Effector CD8-positive, alpha-beta T cell (primary cell): ENCODE data around the gene UBN2.

ENCODE experiments used
- DNase-seq: peaks from one replicate; lab custom pipeline; 2025; lab: John Stamatoyannopoulos, UW

The UBN2 gene

DNA sequence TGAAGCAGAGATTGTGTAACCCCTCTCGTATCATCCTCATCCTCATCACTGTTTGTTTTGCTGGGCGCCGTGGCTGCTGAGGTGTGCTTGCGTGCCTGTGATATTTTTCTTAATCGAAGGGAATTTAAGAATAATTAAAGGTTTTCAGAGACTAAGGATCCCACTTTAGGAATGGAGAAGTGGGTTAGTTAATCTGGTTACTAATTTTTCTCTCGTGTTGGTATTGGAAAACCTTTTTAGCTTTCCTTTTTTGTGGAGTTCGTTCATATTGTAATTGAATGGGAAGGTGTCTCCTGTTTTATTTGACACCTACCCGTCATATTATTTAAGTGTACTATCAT lies 1.3 kb downstream of the UBN2 start:
- no peak for DNase-seq

DNA sequence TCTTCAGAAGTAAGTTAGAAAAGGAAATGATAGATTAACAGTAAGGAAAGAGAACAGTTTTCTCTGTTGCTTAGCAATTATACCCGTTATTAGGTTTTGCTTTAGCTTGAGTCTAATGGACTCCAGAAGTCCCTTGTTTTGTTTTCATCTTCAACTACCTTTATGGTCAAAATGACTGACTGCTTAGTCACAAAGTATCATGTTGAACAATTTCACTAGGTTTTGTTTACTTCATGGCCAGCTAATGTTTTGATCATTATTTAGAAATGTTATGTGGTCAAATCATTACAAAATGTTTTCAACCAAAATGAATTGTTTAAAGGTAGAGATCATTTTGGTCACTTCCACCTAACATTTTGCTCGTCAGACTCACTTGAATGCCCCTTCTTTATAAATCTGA lies 1.9 kb downstream of the UBN2 start:
- no peak for DNase-seq

DNA sequence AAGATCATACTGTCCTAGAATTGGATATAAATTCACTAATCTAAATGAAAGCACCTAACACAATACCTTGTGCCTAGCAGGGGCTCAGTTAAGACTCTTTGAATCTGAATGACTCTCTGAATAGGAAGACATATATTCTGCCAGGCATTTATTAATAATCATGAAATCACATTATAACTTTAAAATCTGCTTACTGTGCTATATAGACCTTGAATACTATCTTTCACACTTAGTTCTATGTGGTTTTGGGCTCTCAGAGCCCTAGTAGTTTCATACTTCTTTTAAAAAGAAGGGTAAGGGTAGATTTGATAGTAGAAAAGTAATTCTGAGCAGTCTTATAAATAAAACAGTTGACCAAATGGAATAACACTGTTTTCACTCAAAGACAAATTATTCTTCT lies 10.2 kb downstream of the UBN2 start:
- no peak for DNase-seq

DNA sequence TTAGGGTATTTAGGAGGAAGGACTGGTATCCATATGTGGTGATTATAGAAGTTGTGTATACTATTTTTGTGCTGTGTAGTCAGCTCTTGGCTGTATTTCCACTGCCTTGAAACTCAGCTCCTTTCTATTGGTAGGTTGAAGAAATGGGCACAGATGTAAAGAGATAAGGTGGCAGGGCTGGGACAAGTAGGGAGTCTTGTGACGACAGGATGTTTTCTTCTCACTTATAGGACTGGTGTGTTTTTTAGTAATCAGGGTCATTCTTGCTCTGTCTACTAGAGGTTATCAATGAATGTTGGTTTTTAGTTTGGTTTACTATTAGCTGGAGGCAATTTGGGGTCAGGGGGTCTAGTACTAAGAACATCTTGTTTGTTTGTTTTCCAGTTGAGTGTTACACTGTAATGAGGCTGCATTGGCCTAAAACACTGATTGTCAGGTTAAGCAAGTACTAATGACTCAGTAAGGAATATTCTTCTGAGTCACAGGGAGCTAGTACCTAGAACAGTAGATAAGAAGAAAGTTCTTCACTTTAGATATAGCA lies 11.8 kb downstream of the UBN2 start:
- no peak for DNase-seq

DNA sequence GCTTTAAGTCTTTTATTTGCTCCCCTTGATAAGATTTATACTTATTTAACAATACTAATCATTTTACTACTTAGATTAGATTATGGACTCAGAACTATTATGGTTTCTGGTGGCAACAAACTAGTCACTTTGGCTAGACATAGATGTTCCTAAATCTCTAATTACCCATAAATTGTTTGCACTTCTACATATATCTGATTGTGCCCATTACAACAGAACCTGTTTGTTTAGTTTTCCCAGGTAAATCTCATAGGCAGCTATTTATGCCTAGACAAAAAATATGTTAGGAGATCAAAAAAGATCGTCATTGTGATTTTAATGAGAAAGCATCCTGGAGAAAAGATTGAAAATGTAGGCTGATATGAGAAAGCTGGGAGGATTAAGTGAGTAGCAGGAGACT lies 14.4 kb downstream of the UBN2 start:
- no peak for DNase-seq

DNA sequence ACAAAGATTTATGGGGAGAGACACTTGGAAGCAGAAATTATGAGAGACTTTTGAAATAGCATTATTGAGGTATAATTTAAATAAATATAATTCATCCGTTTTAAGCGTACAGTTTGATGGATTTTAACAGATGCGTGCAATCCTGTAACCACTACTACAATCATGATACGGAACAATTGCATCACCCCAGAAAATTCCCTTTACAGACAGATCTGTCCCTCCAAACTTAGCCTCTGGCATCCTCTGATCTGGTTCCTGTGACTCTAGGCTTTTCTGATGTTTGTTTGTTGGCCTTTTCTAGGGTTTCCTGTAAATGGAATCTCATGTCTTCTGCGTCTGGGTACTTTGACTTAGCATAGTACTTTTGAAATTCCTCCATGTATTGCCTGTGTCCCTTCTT lies 15.5 kb downstream of the UBN2 start:
- DNase-seq = no peak

DNA sequence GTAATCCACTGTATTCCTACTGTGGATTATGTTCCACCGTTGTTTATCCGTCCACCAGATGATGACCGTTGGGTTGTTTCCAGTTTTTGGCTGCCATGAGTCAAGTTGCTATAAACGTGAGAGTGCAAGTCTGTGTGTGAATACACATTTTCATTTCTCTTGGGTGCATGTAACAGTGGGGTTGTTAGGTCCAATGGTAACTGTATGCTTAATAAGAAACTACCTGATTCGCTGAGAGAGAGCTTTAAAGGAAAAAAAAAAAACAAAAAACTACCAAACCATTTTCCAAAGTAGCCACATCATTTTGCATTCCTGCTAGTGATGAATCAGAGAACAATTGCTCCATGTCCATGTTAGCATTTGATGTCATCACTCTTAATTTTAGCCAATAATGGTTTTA lies 15.9 kb downstream of the UBN2 start:
- DNase-seq = no peak

DNA sequence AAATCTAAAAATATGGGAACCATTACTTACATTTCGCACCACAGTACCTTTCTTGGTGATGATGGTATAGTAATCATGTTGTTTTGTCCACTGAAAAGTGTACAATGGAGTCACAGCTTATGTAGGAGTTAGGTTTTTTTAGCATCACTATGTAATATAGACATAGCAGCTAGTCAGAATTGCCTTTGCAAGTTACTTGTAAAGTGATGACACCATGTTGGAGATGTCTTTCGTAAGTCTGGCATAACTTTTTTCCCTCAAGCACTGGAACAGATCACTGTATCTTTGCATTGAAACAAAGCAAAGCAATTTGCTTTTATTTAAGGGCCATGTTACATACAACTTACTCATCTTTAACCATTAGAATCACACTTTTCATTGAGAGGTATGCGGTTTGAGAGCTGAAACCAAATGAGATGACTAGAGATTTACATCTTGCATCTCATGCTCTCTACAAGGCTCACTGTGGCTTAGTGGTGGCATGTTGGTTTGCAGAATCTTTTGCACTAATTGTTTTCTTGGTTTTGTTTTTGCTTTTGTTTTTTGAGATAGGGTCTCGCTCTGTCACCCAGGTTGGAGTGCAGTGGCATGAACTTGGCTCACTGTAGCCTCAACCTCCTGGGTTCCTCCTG lies 18.3 kb downstream of the UBN2 start:
- no peak for DNase-seq

DNA sequence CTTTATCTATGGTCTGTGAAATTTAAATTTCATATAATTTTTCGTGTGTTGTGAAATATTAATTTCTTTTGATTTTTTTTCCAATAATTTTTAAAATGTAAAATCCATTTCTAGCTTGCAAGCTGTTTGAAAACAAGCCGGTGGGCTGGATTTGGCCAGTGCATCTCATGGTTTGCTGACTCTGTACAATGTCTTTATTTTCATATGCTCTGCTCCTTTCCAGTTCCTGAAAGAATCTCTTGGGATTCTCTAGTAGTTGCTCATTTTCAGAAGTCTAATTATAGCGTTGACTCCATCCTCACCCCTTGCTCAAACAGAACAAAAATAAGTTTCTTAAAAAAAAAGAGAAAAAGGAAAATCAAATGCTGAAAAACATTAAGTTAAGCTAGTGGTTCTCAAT lies 21.4 kb downstream of the UBN2 start:
- DNase-seq = no peak

DNA sequence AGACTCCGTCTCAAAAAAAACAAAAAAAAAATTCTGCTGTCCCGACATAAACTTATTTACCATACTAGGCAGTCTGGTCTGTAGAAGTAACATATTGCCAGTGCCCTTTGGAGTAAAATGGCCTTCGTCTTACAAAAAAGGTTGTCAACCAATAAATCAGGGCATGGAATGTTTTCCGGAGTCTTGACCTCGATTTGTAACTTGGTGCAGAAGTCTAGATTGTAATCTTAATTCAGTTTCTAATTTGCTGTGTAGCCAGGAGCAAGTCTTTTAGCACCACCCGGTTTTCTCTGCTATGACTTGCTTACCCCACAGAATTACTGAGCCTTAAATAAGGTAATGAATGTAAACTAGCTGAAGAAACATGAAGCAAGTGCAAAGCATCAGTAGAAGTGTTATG lies 23.2 kb downstream of the UBN2 start:
- no peak for DNase-seq

DNA sequence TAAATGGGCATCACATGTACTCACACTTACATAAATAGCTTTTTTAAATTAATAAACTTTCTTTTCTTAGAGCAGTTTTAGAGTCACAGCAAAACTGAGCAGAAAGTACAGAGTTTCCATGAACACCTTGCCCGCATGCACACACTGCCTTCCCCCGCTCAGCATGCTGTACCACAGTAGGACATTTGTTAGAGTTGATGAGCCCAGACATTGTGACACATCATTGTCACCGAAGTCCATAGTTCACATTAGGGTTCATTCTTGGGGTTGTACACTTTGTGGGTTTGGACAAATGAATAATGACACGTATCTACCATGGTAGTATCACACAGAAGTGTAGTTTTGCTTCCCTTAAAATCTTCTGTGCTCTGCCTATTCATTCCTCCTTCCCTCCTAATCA lies 23.7 kb downstream of the UBN2 start:
- DNase-seq = no peak

DNA sequence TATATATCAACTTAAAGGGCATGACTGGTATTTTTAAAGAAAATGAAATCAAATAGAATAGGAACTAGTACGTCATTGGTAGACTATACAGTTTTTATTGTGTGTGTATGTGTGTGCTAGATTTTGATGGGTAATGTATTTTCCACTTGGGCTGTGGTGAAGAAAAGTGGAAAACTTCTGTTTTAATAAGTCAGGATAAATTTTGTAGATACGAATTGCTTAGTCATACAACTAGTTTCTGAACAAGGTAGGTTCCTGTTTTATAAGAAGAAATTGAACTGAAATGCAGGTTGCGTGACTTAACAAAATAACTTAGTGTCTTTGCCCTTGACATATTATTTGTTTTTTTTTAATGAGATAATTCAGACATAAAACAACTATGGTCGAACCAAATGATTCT lies 24.3 kb downstream of the UBN2 start:
- no peak for DNase-seq

DNA sequence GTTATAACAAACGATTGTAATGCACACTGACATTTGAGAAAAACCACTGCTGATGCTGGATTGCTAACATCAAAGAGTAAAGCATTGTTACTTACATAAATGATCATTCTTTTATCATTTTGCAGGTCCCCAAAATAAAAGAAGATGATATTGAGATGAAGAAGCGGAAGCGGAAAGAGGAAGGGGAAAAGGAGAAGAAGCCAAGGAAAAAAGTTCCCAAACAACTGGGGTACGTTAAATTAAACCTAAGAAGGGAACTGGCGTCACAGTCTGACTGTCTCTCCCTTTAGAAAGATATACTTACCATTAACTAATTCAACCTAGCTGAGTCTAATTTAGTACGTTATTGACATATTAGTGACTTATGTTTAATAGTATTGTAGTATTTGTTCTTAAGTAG lies 28.1 kb downstream of the UBN2 start:
- no peak for DNase-seq

DNA sequence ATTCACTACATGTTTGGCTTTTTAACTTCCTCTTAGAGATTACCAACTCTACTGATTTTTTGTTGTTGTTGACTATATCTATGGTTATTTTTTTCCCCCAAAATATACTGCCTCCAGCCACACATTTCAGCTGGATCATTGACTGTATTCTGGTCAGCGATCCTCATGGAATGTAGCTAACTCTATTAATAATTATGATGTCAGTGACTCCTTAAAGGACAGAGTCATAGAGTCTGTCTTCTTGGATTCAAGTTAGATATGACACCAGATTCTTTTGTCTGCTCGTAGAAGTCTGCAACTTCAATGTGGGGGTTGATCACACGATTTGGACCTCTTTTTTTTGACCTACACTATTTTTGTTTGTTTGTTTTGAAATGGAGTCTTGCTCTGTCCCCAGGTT lies 33.2 kb downstream of the UBN2 start:
- DNase-seq = no peak

DNA sequence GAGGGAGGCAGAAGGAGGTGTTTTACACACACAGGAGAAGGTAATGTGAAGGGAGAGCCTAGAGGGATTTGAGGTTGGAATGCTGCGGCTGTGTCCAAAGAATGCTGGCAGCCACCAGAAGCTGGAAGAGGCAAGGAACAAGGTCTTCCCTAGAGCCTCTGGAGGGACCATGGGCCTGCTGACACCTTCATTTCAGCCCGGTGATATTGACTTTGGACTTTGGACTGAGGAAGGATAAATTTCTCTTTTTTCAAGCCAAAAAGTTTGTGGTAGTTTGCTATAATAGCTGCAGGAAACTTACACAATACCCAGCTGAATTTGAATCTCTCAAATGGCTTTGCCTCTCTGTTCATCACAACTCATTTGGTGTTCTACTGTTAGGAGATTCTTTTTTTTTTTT lies 34.6 kb downstream of the UBN2 start:
- DNase-seq = no peak

DNA sequence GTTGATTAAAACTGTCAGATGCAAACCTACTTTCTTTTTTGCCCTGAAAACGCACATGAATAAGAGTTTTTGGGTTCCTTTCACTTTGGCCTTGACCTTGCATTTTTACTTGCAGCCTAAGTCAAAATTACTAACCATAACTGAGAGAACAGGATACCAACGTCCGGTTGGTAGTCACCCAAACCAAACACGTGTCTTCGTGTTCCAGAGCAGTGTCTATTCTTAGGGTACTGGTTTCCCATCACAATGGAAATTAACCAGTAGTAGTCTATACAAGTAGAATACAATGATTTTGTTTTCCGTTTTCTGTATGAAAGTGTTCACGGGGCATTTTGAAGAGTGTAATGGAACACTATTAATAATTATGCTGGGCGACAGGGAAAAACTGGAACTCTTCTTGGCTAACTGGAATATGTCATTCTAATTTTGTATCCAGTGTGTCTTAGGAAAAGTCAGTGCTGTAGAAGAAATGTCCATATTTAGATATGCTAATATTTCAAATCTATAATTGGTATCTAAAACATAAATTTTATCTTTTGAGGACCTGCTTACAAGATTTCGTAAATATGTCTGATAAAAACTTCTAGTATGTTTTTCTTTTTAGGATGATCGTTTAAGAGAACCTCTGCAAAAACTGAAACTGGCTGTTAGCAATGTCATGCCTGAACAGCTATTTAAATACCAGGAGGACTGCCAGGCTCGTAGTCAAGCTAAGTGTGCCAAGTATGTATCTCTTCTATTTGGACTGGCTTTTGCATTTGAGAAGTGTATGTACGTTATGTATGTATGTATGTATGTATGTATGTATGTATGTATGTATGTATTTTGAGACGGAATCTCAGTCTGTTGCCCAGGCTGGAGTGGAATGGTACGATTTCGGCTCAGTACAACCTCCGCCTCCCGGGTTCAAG lies 40.9 kb downstream of the UBN2 start:
- DNase-seq = no peak

DNA sequence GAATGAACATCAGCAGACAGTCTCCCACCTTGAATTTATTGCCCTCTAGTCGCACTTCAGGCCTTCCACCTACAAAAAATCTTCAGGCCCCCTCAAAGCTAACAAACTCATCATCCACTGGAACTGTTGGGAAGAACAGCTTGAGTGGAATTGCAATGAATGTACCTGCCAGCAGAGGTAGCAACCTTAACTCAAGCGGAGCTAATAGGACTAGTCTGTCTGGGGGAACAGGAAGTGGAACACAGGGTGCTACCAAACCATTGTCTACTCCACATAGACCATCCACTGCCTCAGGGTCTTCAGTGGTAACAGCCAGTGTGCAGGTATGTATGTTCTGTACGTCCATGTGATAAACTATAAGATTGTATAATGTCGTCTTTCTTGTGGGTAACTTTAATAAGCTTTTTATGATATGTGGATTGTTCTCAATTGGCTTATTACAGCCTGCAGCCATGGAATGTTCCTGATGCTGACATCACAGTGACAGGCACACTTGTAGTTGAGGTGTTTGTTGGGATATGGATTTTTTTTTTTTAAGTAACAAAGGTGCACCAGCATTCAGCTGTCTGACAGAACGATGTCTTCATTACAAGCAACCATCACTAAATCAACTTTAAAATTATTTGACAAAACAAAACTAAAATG lies 53.3 kb downstream of the UBN2 start:
- DNase-seq = no peak

DNA sequence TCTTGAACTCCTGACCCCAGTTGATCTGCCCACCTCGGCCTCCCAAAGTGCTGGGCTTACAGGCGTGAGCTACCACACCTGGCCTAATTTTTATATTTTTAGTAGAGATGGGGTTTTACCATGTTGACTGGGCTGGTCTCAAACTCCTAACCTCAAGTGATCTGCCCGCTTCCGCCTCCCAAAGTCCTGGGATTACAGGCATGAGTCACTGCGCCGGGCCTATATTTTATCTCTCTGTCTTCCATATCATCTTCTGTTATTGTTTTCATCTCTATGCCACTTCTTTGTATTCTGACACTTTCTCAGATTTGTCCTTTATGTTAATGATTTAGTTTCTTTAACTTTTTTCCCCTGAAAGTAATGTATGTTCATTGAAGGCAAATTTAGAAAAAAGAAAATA lies 55.1 kb downstream of the UBN2 start:
- DNase-seq = no peak

DNA sequence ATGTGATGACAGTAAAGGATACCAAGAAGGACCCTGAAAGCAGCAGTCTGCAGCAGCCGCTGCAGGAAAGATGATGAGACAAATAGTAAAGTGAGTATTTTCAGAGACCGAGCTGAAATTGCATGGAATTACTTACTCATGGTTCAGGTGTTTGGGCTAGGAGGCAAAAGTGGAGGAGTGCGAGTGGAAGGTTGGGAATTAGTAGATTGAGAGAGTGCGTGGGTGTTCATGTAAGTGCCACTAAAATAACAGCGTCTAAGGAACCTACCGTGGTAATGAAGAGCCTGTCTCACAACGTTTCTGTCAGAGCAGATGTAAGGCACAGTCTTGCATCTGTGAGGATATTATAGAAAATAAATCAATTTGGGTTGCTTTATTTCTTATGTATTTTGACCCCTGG lies 61.8 kb downstream of the UBN2 start:
- no peak for DNase-seq

DNA sequence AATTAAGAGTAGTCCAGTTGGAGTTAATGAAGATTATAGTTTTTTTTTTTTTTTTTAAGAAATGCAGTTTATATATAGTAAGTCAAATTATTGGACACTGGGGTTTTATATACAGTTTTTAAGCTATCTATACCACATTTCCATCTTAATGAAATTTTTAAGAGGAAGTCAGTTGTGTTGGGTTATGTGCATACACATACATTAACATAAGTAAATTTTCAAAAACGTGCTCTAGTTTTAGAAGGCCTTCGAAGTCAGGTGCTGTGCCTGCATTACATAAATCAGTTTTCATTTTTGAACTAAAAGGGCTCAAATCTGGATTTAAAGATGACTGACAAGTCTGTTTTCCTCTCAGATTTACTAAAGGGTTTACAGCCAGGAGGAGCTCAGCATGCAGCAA lies 62.5 kb downstream of the UBN2 start:
- DNase-seq = no peak

DNA sequence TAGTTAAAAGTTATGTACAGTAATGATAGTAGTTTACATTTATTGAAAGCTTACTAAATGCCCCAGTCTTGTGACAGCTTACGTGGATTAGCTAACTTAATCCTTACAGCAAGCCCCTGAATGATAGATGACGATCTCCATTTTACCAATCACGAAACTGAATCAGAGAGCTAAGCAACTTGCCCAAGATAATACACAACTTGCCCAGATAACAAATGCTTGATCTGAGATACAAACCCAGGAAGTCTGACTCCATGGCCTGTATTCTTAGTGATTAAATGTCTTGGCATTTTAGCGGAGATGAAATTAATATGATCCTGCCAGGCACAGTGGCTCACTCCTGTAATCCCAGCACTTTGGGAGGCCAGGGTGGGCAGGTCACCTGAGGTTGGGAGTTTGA lies 63.2 kb downstream of the UBN2 start:
- DNase-seq = no peak

DNA sequence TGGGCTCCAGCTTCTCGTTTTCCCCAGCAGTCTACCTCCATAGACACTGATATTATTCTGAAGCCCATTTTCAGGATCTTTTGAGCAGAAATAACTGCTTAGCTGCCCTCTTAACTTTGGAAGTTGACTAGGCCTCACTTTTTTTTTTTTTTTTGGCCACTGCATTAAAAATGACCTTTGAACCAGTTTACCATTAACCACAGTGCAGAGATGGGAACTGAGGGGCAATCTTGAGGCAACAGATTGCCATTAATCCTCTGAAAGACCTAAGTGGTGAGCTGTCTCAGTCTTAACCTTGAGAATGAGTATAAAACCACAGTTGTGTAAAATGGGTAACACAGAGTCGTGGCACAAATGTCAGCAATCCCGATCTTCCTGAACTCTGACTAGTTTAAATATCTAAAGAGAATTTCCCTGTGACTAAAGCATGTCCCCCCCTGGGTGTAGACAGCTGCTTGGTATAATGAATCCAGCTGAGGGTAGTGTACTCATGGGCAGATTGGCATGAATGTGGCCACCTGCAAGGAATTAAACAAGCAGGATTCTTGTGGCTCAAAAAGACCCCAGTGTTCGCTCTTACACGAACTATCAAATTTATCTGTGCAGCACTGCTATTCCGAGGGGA lies 64.0 kb downstream of the UBN2 start:
- no peak for DNase-seq

DNA sequence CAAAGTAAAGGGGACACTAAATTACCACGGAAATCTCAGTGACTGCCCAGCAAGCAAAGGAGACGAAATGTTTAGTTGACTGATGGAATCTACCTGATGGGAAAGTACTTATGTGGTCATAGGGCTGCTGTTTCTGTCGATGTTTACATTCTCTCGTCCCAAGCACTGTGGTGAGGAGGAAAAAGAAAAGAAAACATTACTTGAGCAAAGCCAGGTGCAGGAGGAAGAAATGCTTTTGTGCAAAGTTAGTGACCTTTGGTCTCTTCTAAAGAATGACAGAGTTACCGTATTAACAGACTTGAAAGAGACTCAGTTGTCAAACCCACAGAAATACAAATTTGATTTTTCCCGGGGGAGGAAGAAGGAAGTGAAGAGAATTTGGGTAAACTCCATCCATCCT lies 66.8 kb downstream of the UBN2 start:
- no peak for DNase-seq
